ENCODE data around the gene HOXD3. TPM values are rescaled to one million over a fixed set of nuclear protein-coding genes. Genes with fewer than 3 reads are reported as not detected.

HOXD3 gene
- total RNA-seq, 1 donor from 2014 or later, result 1.7 TPM

GRCh38 chr2:176177580-176178037, 20.5 kb downstream of the HOXD3 start:
- no peak overlapping the region for H3K27ac ChIP-seq
- H3K4me3 ChIP-seq, result no peak overlapping the region
- no peak for ATAC-seq
- intact Hi-C loops (cut with DNase I), result no loop called here
- H3K36me3 ChIP-seq, result no peaks in the 10 kb centered on the region
- H3K4me1 ChIP-seq, result peaks cover 8% of the 10 kb centered on the region
- DNase-seq, result no peak
- peaks cover 86% of the 10 kb centered on the region for H3K27me3 ChIP-seq
- no peaks in the 10 kb centered on the region for H3K9me3 ChIP-seq
- TF ChIP-seq CTCF (IDR thresholded peaks at IDR 0.05), result no peak

DNA sequence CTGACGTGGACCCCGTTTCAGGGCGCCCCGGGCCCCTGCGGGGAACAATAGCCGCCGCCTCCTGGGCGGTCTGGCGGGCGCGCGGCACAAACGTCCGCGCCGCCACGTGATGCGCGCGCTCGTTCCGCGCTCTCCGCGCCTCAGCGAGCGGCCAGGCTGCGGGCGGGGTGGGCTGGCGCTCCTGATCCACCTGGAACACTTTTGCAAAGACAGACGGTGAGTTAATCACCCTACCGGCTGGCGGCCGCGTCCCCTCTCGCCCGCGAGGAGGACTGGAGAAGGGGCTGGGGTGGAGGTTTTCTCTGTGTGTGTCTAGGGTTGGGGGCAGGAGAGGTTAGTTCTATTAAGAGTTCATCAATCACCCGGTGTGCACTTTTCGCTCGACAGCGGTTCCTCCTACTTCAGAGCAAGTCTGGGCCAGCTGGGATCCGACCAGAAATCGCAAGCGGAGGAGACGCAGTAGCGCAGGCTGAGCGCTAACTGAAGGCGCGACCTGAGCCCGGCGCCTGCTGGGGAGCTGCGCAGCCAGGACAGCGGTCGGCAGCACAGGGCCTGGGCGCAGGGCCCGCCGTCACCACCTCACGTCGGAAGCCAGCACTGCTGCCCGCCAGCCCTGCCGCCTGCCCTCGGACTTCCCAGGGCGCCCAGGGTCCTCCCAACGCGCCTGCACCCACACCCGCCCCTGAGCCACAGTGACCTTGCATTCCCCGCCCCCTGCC, 21.1 kb downstream of the HOXD3 start:
- Histone ChIP-seq H3K9me3 (no peaks in the 10 kb centered on the region), H3K4me1 (peaks cover 8% of the 10 kb centered on the region), H3K36me3 (no peaks in the 10 kb centered on the region), H3K4me3 (peak overlapping the region; percentile 26), H3K27me3 (peaks cover 86% of the 10 kb centered on the region), H3K27ac (no peak overlapping the region)
- no peak for TF ChIP-seq CTCF (IDR thresholded peaks at IDR 0.05)
- DNase-seq (no peak), ATAC-seq (peak; percentile 69)
- intact Hi-C loops (cut with DNase I), result no loop called here

- Histone ChIP-seq H3K36me3 (no peaks in the 10 kb centered on the region), H3K4me1 (peaks cover 8% of the 10 kb centered on the region), H3K9me3 (no peaks in the 10 kb centered on the region), H3K4me3 (peak overlapping the region; percentile 26), H3K27me3 (peaks cover 80% of the 10 kb centered on the region), H3K27ac (no peak overlapping the region)
- intact Hi-C loops (cut with DNase I), result no loop called here
- ATAC-seq, result no peak
- TF ChIP-seq CTCF (IDR thresholded peaks at IDR 0.05), result no peak
- DNase-seq, result no peak
Observed at GRCh38 chr2:176178757-176179295, 21.7 kb downstream of the HOXD3 start.

GRCh38 chr2:176181551-176181950, 24.4 kb downstream of the HOXD3 start:
- Histone ChIP-seq H3K36me3 (no peaks in the 10 kb centered on the region), H3K27ac (no peak overlapping the region), H3K4me3 (no peak overlapping the region), H3K27me3 (peaks cover 67% of the 10 kb centered on the region), H3K4me1 (peaks cover 8% of the 10 kb centered on the region), H3K9me3 (no peaks in the 10 kb centered on the region)
- TF ChIP-seq CTCF (IDR thresholded peaks at IDR 0.05), result no peak
- intact Hi-C loops (cut with DNase I), result no loop called here
- no peak for DNase-seq
- no peak for ATAC-seq

DNA sequence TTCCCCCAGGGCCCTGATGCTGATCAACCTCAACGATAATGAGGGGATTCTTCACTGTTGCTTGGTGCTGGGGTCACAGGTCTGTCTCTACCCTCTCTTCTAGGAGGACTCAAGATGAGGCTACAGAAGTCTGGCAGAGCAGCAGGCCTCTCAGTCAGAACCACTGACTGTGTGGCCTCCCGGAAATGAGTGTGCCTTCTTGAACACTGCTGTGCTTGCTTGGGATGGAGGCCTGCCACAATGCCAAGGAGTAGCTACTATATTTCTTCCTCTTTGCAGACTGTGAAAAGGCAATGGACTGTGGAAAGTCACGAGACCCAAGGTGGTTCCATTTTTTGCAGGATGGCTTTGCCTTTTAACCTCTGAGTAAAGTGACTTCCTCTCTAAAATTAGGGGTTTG, 25.6 kb downstream of the HOXD3 start:
- no peak for TF ChIP-seq CTCF (IDR thresholded peaks at IDR 0.05)
- no peak overlapping the region for H3K27ac ChIP-seq
- DNase-seq (no peak), ATAC-seq (no peak)
- peaks cover 6% of the 10 kb centered on the region for H3K4me1 ChIP-seq
- no peaks in the 10 kb centered on the region for H3K9me3 ChIP-seq
- peaks cover 67% of the 10 kb centered on the region for H3K27me3 ChIP-seq
- no peaks in the 10 kb centered on the region for H3K36me3 ChIP-seq
- intact Hi-C loops (cut with DNase I), result no loop called here
- H3K4me3 ChIP-seq, result no peak overlapping the region
